AG08395 (cell line): ENCODE data around the gene TNFSF18.
"Not testable (repeated sequence)": the region's sequence is repeated elsewhere in the genome, so short reads cannot be mapped to it uniquely, and the experiment has no call there.

Source experiments
- DNase-seq: peaks from one replicate; pipeline ENCODE4 v3.0.0; 2012; ENCODE audit warnings: mixed read lengths, low spot score

TNFSF18 gene

GRCh38 chr1:173050865-173051264 lies at the start of gene TNFSF18:
Gene TNFSF18 (minus strand): TSS chr1:173050941. CDS start chr1:173050896, 45 bp downstream.
- no peak for DNase-seq

- no peak for DNase-seq
These were observed 48.4 kb upstream of the TNFSF18 start for GRCh38 chr1:173099166-173099565.

GRCh38 chr1:173098117-173098516 lies 47.4 kb upstream of the TNFSF18 start:
- no peak for DNase-seq

GRCh38 chr1:173097001-173097400 lies 46.3 kb upstream of the TNFSF18 start:
- DNase-seq, result peak; percentile 13

GRCh38 chr1:173095632-173096031 lies 44.9 kb upstream of the TNFSF18 start:
- peak; percentile 80 for DNase-seq

- DNase-seq, result no peak
These were observed 43.8 kb upstream of the TNFSF18 start for GRCh38 chr1:173094541-173094940.

- no peak for DNase-seq
These were observed 43.1 kb upstream of the TNFSF18 start for GRCh38 chr1:173093691-173094445.

- no peak for DNase-seq
These were observed 33.6 kb upstream of the TNFSF18 start for GRCh38 chr1:173084292-173084691.

- no peak for DNase-seq
These were observed 32.2 kb upstream of the TNFSF18 start for GRCh38 chr1:173082913-173083312.

GRCh38 chr1:173074217-173074616 lies 23.5 kb upstream of the TNFSF18 start:
- not testable (repeated sequence) for DNase-seq

- no peak for DNase-seq
These were observed 13.3 kb upstream of the TNFSF18 start for GRCh38 chr1:173064011-173064410.

GRCh38 chr1:173063171-173063570 lies 12.4 kb upstream of the TNFSF18 start:
- DNase-seq, result no peak

- DNase-seq, result peak; percentile 62
These were observed 11.6 kb upstream of the TNFSF18 start for GRCh38 chr1:173062150-173062938.

- no peak for DNase-seq
These were observed 7.8 kb upstream of the TNFSF18 start for GRCh38 chr1:173058556-173058955.

- DNase-seq, result no peak
These were observed 7.2 kb upstream of the TNFSF18 start for GRCh38 chr1:173057984-173058383.

GRCh38 chr1:173056365-173056764 lies 5.6 kb upstream of the TNFSF18 start:
- no peak for DNase-seq

GRCh38 chr1:173052681-173053196 lies 2.0 kb upstream of the TNFSF18 start:
- DNase-seq, result no peak

GRCh38 chr1:173049322-173049633 lies 1.5 kb downstream of the TNFSF18 start:
- no peak for DNase-seq

- peak; percentile 32 for DNase-seq
These were observed 2.0 kb downstream of the TNFSF18 start for GRCh38 chr1:173048621-173049321.

- no peak for DNase-seq
These were observed 6.1 kb downstream of the TNFSF18 start for GRCh38 chr1:173044656-173045055.

GRCh38 chr1:173043253-173043652 lies 7.5 kb downstream of the TNFSF18 start:
- peak; percentile 18 for DNase-seq

- no peak for DNase-seq
These were observed 7.9 kb downstream of the TNFSF18 start for GRCh38 chr1:173042806-173043205.

GRCh38 chr1:173039626-173040025 lies 11.1 kb downstream of the TNFSF18 start:
- DNase-seq, result no peak
